Activated CD8-positive, alpha-beta T cell treated with anti-CD3 and anti-CD28 coated beads, Interleukin-2, amount 10 ng/mL, durations not matched to agents 7 days and 5 days (primary cell): ENCODE results near the gene CDH13. TPM values are rescaled to one million over a fixed set of nuclear protein-coding genes. Genes with fewer than 3 reads are reported as not detected.

Experiments
- ATAC-seq: fragments of 150-1000 bp; cut with Tn5 transposase; one replicate; pipeline ENCODE4 v1.10.0; 2021; ENCODE audit warnings: moderate library complexity
- CTCF ChIA-PET: fragments of 350-600 bp; sonication (Branson Sonifier 250); formaldehyde crosslinking; loops from one replicate; lab custom pipeline; 2021; ENCODE audit warnings: antibody characterized with exemption; lab: Charles Lee
- POLR2A ChIA-PET: fragments of 350-600 bp; sonication (Branson Sonifier 250); formaldehyde crosslinking; loops from one replicate; lab custom pipeline; 2021; ENCODE audit warnings: antibody characterized with exemption; lab: Charles Lee
- DNase-seq: peaks from one replicate; pipeline ENCODE4 v3.0.0-alpha.2; 2020
- H3K27ac Mint-ChIP-seq: one replicate; pipeline ENCODE4 v1.8.0; 2021; ENCODE audit warnings: mild to moderate bottlenecking, mixed read lengths
- H3K27me3 Mint-ChIP-seq: one replicate; pipeline ENCODE4 v1.8.0; 2021; ENCODE audit warnings: low read depth, mixed read lengths
- H3K36me3 Mint-ChIP-seq: one replicate; pipeline ENCODE4 v1.8.0; 2021; ENCODE audit warnings: low read depth, mixed read lengths
- H3K4me1 Mint-ChIP-seq: one replicate; pipeline ENCODE4 v1.8.0; 2021; ENCODE audit warnings: low read depth, mixed read lengths
- H3K4me3 Mint-ChIP-seq: one replicate; pipeline ENCODE4 v1.8.0; 2021; ENCODE audit warnings: mild to moderate bottlenecking, mixed read lengths
- H3K9me3 Mint-ChIP-seq: one replicate; pipeline ENCODE4 v1.8.0; 2022; ENCODE audit warnings: mixed read lengths; ENCODE audit not compliant: insufficient read depth
- total RNA-seq, 2 experiments: library from RNA; stranded (reverse); gene quantifications; one replicate each; pipeline ENCODE4 v1.2.3, GENCODE V29; 2021

Gene CDH13
- total RNA-seq, 2 experiments from 2014 or later: not detected

DNA sequence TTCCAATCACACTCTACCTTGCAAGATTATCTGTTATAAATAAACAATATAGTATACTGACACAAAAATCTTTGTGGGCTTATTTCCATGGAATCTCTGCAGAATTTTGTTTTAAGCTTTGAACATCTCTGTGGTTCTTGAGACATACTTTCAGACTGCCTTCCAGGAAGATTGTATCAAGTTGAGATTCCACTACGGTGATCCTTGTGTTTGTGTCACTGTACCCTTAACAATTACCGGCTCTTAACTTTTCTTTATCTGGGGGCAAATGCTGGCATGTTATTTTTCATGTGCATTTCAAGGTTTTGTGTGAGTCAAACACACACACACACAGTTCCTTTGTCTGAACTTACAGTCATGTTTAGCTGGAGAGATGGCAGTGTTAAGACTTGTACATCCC, 708.3 kb downstream of the CDH13 start:
- no peak for ATAC-seq
- no peaks in the 10 kb centered on the region for H3K36me3 Mint-ChIP-seq
- no peaks in the 10 kb centered on the region for H3K27me3 Mint-ChIP-seq
- H3K4me3 Mint-ChIP-seq: no peak overlapping the region
- no peak overlapping the region for H3K27ac Mint-ChIP-seq
- no peaks in the 10 kb centered on the region for H3K9me3 Mint-ChIP-seq
- CTCF ChIA-PET: no interaction called here
- H3K4me1 Mint-ChIP-seq: no peaks in the 10 kb centered on the region
- DNase-seq: no peak
- POLR2A ChIA-PET: no interaction called here

DNA sequence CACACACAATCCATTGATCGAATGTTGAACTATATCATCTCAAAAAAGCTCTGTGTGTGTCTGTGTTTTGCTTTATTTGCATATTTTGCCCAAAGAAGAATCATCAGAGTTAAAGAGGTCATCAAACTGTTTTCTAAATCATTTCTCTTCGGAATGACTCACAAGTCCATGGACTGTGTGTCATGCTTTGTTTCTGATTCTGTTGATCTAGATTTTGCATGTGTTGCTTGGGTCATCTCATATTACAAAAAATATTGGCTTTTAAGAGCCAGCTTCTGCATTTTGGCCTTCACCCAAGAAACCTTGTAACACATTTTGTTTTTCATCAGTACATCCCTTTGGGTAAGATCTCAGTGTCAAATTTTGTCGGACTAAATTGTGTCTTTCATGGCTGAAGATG, 709.8 kb downstream of the CDH13 start:
- H3K36me3 Mint-ChIP-seq: no peaks in the 10 kb centered on the region
- ChIA-PET POLR2A (no interaction called here), CTCF (no interaction called here)
- no peaks in the 10 kb centered on the region for H3K27me3 Mint-ChIP-seq
- no peaks in the 10 kb centered on the region for H3K4me1 Mint-ChIP-seq
- no peaks in the 10 kb centered on the region for H3K9me3 Mint-ChIP-seq
- DNase-seq (no peak), ATAC-seq (no peak)
- no peak overlapping the region for H3K27ac Mint-ChIP-seq
- no peak overlapping the region for H3K4me3 Mint-ChIP-seq

DNA sequence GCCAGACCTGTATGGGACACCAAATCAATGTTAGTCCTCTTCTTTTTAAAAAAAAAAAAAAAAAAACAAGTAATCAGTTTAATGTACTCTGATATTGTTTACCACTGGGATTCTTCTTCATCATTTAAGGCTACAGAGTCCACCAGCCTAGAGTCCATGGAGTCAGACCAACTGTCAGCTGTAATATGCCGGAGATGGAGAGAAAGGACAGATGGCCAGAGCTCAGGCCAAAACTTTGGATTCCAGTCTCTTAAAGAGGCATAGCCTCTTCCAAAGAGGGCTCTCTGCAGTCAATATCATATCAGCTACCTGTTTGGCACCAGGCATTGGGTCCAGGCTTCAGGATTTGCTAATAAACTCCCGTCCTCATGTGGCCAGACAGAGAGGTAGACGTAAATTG, 711.4 kb downstream of the CDH13 start:
- ATAC-seq: no peak
- ChIA-PET POLR2A (no interaction called here), CTCF (no interaction called here)
- Mint-ChIP-seq H3K36me3 (no peaks in the 10 kb centered on the region), H3K4me3 (no peak overlapping the region), H3K4me1 (no peaks in the 10 kb centered on the region), H3K9me3 (no peaks in the 10 kb centered on the region), H3K27ac (no peak overlapping the region), H3K27me3 (no peaks in the 10 kb centered on the region)
- DNase-seq: no peak

DNA sequence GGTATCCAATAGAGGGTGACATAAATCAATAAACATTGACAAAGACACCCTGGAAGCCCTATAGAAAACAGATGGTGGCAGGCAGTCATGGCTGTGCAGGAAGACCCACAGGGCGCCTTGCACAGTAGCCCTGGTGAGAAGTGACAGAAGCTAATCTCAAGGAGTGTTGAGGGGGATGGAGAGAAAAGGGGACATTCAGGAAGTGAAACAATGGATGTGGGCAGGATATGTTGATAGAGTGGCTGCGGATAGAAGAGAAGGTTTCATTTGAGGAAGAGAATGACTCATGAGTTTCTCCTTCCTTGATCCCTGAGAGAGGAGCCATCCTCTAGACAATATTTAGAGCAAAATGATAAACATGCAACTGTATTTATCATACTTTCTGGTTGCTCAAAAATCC, 712.2 kb downstream of the CDH13 start:
- H3K27me3 Mint-ChIP-seq: no peaks in the 10 kb centered on the region
- H3K9me3 Mint-ChIP-seq: no peaks in the 10 kb centered on the region
- DNase-seq (no peak), ATAC-seq (no peak)
- H3K27ac Mint-ChIP-seq: no peak overlapping the region
- no peaks in the 10 kb centered on the region for H3K36me3 Mint-ChIP-seq
- H3K4me3 Mint-ChIP-seq: no peak overlapping the region
- no peaks in the 10 kb centered on the region for H3K4me1 Mint-ChIP-seq
- CTCF ChIA-PET: no interaction called here
- POLR2A ChIA-PET: no interaction called here

DNA sequence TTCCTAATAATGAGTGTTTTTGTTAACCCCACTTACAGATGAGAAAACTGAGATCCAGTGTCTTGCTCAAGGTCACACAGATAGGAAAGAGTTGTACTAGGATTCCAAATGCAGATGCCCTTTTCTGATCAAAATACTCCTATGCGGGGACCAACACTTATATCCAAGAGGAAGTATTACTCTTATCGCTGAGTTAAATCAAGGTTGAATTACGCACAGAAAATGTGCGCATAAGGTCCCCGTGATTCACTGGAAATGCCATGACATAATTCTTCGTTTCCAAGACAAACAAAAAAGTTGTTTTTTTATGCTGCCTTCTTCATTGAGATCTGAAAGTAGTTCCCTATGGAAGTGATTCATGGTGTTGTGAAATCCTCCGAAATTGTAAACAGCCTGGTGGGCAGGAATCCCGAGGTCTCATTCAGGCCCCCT, 717.2 kb downstream of the CDH13 start:
- CTCF ChIA-PET: no interaction called here
- H3K27ac Mint-ChIP-seq: no peak overlapping the region
- H3K36me3 Mint-ChIP-seq: no peaks in the 10 kb centered on the region
- H3K4me1 Mint-ChIP-seq: no peaks in the 10 kb centered on the region
- H3K27me3 Mint-ChIP-seq: no peaks in the 10 kb centered on the region
- POLR2A ChIA-PET: no interaction called here
- H3K9me3 Mint-ChIP-seq: no peaks in the 10 kb centered on the region
- no peak overlapping the region for H3K4me3 Mint-ChIP-seq
- DNase-seq (no peak), ATAC-seq (no peak)

DNA sequence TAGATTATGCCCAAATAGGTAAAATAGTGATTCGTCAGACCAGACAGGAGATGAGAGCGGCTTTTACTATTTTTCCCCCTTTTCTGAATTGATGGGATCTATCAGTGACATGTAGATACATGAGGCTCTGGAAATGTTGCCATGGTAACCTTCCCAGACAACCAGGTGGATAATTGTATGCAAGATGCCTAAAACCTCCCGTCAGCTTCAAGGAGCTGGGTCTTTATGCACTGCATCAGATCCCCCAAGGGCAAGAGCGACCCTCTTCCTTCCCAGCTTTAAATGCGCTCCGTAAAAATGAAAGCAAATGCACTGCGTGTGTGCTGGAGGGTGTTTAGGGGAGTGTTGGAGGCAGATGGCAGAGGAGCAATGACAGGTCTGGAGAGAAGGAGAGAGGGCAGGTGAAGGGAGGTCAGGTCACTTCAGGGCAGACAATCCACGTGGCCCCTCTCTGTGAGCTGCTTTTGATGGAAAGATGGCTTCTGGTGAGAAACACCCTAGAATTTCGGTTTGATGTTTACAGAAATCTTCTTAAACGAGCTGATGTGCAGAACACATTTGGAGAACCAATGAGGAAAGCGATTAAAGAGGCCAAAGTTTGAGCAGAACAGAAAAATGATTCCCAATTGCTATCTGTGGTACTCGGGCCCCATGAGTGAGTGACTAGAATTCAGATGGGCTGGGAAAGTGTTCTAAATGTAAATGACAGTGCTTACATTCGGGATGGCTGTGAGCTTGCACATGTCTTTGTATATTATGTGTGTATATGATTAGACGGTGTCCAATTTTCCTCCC, 719.3 kb downstream of the CDH13 start:
- CTCF ChIA-PET: no interaction called here

DNA sequence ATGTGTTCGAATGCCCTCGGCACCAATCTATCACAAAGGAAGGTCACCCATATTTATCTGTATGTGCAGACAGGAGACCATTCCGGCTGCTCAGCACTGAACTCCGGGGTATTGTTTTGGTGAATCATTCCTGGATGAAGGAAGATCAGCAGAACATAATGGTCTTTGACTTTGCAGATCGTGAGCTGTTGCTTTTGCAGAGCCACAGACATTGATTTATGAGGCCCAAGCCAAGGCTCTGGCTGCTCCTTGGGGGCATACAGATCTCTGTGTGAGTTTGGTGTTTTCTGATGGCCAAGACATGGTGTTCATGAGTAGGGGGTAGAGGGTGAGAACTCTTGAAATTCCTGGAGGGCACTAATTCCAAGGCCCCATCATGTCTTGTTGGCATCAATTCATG, 722.2 kb downstream of the CDH13 start:
- no peaks in the 10 kb centered on the region for H3K27me3 Mint-ChIP-seq
- DNase-seq (no peak), ATAC-seq (no peak)
- no peak overlapping the region for H3K27ac Mint-ChIP-seq
- POLR2A ChIA-PET: interaction anchor here (0.5 kb wide), 1 partner anchor 58 kb away, joined by 4 read pairs; no protein-coding TSS in a partner anchor
- H3K4me3 Mint-ChIP-seq: no peak overlapping the region
- no peaks in the 10 kb centered on the region for H3K9me3 Mint-ChIP-seq
- no peaks in the 10 kb centered on the region for H3K36me3 Mint-ChIP-seq
- H3K4me1 Mint-ChIP-seq: no peaks in the 10 kb centered on the region
- CTCF ChIA-PET: no interaction called here

More for the DNA sequence above, 719.3 kb downstream of the CDH13 start:
- no peaks in the 10 kb centered on the region for H3K36me3 Mint-ChIP-seq
- ATAC-seq: no peak
- POLR2A ChIA-PET: no interaction called here
- DNase-seq: no peak
- H3K27me3 Mint-ChIP-seq: no peaks in the 10 kb centered on the region
- no peaks in the 10 kb centered on the region for H3K4me1 Mint-ChIP-seq
- no peaks in the 10 kb centered on the region for H3K9me3 Mint-ChIP-seq
- H3K27ac Mint-ChIP-seq: no peak overlapping the region
- no peak overlapping the region for H3K4me3 Mint-ChIP-seq

DNA sequence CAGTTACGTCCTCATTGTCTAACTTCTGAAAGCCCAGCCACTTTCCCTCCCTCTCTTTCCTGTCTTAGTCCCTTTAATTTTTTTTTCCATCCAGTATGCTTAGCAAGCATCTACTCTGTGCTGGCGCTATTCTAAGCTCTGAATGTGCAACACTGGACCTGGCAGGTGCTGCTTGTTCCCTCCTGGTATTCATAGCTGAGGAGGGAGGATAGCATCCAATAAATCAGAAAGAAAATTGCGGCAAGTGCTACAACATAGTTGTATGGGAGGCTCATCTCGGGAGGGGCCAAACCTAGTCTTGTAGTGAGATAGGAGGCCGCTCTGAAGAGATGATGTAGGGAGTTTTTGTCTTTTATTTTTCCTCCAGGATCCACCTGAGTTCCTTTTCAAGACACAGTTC, 723.7 kb downstream of the CDH13 start:
- no peak for DNase-seq
- no peak overlapping the region for H3K4me3 Mint-ChIP-seq
- no peak overlapping the region for H3K27ac Mint-ChIP-seq
- ChIA-PET POLR2A (no interaction called here), CTCF (no interaction called here)
- no peaks in the 10 kb centered on the region for H3K4me1 Mint-ChIP-seq
- H3K36me3 Mint-ChIP-seq: no peaks in the 10 kb centered on the region
- no peaks in the 10 kb centered on the region for H3K9me3 Mint-ChIP-seq
- ATAC-seq: no peak
- H3K27me3 Mint-ChIP-seq: no peaks in the 10 kb centered on the region

DNA sequence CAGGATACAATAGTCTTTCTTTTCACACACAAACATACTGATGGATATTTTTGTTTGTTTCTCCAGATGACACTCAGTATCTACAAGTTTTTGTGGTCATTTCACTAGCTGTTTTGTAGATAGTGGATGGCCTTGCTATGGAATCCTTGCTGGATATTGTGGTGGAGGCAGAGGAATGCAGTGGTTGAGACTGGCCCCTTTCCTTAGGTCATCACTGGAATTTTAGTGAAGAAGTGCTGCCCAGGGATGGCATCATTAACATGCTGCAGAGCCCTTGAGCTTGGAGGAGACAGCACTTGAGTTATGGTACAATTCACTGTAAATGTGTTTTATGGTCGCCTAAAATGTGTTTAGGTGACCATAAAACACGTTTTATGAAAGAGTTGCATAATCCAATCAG, 725.1 kb downstream of the CDH13 start:
- no peaks in the 10 kb centered on the region for H3K36me3 Mint-ChIP-seq

DNA sequence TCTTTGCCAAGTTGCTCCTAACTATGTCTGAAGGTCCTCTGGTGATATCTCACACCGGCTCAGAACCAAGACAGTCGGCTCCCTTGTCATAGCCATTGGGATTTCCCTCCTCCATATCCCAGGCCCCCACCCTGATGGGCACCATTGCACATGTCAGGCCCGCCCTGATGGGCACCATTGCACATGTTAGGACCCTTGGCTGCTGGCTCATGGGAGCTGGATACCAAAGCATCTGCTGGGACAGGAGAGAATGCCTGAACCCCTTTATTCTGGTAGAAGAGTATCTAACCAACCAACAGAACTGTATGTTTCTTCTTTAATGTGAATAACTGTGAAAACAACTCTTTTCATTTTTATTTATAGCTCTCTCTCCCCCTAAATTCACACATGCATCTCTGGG, 726.5 kb downstream of the CDH13 start:
- Mint-ChIP-seq H3K9me3 (no peaks in the 10 kb centered on the region), H3K4me3 (no peak overlapping the region), H3K27ac (no peak overlapping the region), H3K36me3 (no peaks in the 10 kb centered on the region), H3K27me3 (no peaks in the 10 kb centered on the region), H3K4me1 (no peaks in the 10 kb centered on the region)
- DNase-seq (no peak), ATAC-seq (no peak)
- ChIA-PET POLR2A (no interaction called here), CTCF (no interaction called here)

More for the DNA sequence above, 725.1 kb downstream of the CDH13 start:
- CTCF ChIA-PET: no interaction called here
- DNase-seq: no peak
- no peak overlapping the region for H3K27ac Mint-ChIP-seq
- POLR2A ChIA-PET: no interaction called here
- H3K4me3 Mint-ChIP-seq: no peak overlapping the region
- ATAC-seq: no peak
- no peaks in the 10 kb centered on the region for H3K27me3 Mint-ChIP-seq
- no peaks in the 10 kb centered on the region for H3K9me3 Mint-ChIP-seq
- no peaks in the 10 kb centered on the region for H3K4me1 Mint-ChIP-seq

DNA sequence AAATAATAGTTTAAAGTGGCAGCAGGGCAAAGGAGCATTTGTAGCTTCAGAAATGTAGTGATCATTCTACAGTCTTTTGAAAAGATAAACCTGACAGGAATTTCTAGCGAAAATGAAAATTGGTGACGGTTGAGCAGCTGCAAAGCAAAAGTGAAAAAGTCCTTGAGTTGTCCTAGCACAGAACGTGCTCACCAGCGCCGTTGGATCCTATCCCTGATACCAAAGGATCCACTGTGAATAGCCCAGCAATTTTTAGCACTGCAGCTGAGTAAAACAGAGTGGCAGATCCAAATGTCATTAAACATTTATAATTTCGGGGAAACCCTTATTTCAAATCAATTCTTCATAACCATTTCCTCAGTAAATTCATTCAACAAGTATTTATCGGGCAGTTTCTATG, 727.2 kb downstream of the CDH13 start:
- no peak overlapping the region for H3K4me3 Mint-ChIP-seq
- CTCF ChIA-PET: no interaction called here
- H3K36me3 Mint-ChIP-seq: no peaks in the 10 kb centered on the region
- DNase-seq: no peak
- no peak overlapping the region for H3K27ac Mint-ChIP-seq
- ATAC-seq: no peak
- H3K27me3 Mint-ChIP-seq: no peaks in the 10 kb centered on the region
- H3K4me1 Mint-ChIP-seq: no peaks in the 10 kb centered on the region
- POLR2A ChIA-PET: no interaction called here
- H3K9me3 Mint-ChIP-seq: no peaks in the 10 kb centered on the region

DNA sequence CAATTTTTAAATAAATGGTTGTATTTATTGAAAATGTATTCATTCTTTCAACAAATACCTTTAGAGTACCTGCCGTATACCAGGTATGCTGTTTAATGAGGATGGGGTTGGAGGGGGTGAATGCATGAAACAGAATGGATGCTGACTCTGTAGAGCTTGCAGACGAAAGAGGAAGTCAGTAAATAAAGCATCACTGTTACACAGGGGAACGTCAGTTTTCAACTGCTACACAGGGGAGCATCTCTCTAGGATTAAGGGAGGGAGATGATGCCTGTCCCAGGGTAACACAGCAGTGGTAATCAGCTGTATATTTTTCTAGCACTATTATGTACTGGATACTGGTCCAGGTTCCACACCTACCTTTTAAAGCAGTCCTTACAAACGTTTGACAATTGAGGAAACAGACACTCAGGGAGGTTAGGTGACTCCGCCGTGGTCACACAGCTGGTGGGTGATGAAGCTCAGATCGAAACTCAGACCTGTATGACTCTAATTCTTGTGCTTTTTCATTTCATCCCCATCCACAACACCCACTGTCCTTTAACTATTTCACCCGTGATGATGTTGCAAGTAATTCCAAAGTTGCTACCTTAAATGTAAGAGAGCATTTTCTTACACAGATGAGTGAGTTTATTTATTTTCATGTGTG, 728.9 kb downstream of the CDH13 start:
- DNase-seq (no peak), ATAC-seq (no peak)
- Mint-ChIP-seq H3K4me1 (no peaks in the 10 kb centered on the region), H3K36me3 (no peaks in the 10 kb centered on the region), H3K27me3 (no peaks in the 10 kb centered on the region), H3K9me3 (no peaks in the 10 kb centered on the region), H3K27ac (no peak overlapping the region), H3K4me3 (no peak overlapping the region)
- CTCF ChIA-PET: interaction anchor here (0.9 to 1.3 kb wide), 2 partner anchors 9 to 169 kb away, joined by 3 read pairs; no protein-coding TSS in a partner anchor
- POLR2A ChIA-PET: no interaction called here
